ENCODE data around the gene TMEM214. TPM values are rescaled to one million over a fixed set of nuclear protein-coding genes. Genes with fewer than 3 reads are reported as not detected.

Gene TMEM214, protein sequence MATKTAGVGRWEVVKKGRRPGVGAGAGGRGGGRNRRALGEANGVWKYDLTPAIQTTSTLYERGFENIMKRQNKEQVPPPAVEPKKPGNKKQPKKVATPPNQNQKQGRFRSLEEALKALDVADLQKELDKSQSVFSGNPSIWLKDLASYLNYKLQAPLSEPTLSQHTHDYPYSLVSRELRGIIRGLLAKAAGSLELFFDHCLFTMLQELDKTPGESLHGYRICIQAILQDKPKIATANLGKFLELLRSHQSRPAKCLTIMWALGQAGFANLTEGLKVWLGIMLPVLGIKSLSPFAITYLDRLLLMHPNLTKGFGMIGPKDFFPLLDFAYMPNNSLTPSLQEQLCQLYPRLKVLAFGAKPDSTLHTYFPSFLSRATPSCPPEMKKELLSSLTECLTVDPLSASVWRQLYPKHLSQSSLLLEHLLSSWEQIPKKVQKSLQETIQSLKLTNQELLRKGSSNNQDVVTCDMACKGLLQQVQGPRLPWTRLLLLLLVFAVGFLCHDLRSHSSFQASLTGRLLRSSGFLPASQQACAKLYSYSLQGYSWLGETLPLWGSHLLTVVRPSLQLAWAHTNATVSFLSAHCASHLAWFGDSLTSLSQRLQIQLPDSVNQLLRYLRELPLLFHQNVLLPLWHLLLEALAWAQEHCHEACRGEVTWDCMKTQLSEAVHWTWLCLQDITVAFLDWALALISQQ
- 28.7 to 65.8 TPM (median 38.0 TPM) in 3 replicates for polyA plus RNA-seq
- polyA plus RNA-seq (2011; ENCODE audit: low read depth), result 20.4 TPM
- 30.8 and 33.1 TPM in 2 replicates for polyA plus RNA-seq (2011; cell fraction: cytosol; rRNA removed)
- 90.1 and 90.9 TPM in 2 replicates for polyA plus RNA-seq (2011; cell fraction: nucleus; rRNA removed)
- 28.4 and 51.3 TPM in 2 replicates for polyA plus RNA-seq (2012; ENCODE audit: low replicate concordance)
- polyA minus RNA-seq, result 72.3 to 342 TPM (median 115 TPM) in 3 replicates
- 90.9 TPM for polyA minus RNA-seq (2011; cell fraction: cytosol; rRNA and poly(A)+ RNA removed)
- polyA minus RNA-seq (2011; cell fraction: nucleus; rRNA and poly(A)+ RNA removed), result 70.1 and 93.2 TPM in 2 replicates

DNA sequence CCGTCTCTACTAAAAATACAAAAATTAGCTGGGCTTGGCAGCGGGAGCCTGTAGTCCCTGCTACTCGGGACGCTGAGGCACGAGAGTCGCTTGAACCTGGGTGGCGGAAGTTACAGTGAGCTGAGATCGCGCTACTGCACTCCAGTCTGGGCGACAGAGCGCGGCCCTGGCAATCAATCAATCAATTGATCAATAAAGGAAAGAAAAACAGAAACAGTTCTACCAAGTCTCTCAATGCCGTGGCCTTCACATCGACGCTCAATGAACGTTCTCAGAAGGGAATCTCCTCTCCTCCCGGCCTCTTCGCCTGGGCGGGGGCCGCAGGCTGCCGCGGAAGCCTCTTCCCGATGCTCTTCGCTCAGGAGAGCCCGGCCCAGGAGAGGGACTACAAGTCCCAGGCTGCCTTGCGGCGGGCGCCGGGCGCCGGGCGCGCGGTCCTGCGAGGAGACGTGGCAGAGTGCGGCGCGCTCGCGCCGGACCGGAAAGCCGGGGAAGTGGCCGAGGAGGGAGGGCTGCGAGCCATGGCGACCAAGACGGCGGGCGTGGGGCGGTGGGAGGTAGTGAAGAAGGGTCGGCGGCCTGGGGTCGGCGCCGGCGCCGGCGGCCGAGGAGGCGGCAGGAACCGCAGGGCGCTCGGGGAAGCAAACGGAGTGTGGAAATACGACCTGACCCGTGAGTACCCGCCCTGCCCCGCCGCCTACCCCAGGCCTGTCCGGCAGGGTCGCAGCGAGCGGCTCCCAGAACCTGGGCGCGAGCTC, at the start of gene TMEM214:
TSS of gene TMEM214 (plus strand) at position 471 of the 758 bp plus-strand sequence. CDS start at position 522, 51 bp downstream.
- peak within 1 kb of the TSS; percentile 83 to 99 (median 87) for H3K4me3 ChIP-seq (ENCODE audit: control insufficient read depth in 2 of 3, extremely low read depth in 1 of 3, insufficient read depth in 2 of 3, low read depth in 1 of 3, low read length in 3 of 3)
- no peaks in the 10 kb centered on the region for H3K9me1 ChIP-seq (ENCODE audit: control insufficient read depth, extremely low read depth, insufficient read depth, low read length)
- no peak for DNase-seq (ENCODE audit: low read depth, low spot score)
- peaks cover 40% of the 10 kb centered on the region for H3K79me2 ChIP-seq (ENCODE audit: control insufficient read depth, insufficient read depth, low read length)
- H3K36me3 ChIP-seq (ENCODE audit: control insufficient read depth in 2 of 2, extremely low read depth in 1 of 2, insufficient read depth in 2 of 2, low read length in 2 of 2), result peaks cover 26 to 29% of the 10 kb centered on the region in 2 experiments
- H3K4me2 ChIP-seq (ENCODE audit: control insufficient read depth, extremely low read depth, insufficient read depth, low read depth, low read length), result peak within 1 kb of the TSS; percentile 93
- peaks cover 10% of the 10 kb centered on the region for H3K4me1 ChIP-seq (ENCODE audit: control insufficient read depth, extremely low read depth, insufficient read depth, low read length)
- peaks cover 3% of the 10 kb centered on the region for H4K20me1 ChIP-seq (ENCODE audit: control insufficient read depth, extremely low read depth, insufficient read depth, low read length)
- H3K9ac ChIP-seq (ENCODE audit: control insufficient read depth, extremely low read depth, insufficient read depth, low read length), result peak within 1 kb of the TSS; percentile 93
- FAIRE-seq, result no peak
- no peaks in the 10 kb centered on the region for H3K27me3 ChIP-seq (ENCODE audit: control insufficient read depth, extremely low read depth, insufficient read depth, low read length)
- H3K27ac ChIP-seq (ENCODE audit: control insufficient read depth, insufficient read depth, low read length), result peak within 1 kb of the TSS; percentile 70
- dilution Hi-C loops (cut with MboI; ENCODE audit: extremely low pct_ligation_motif_present, low sequenced_read_pairs), result no loop called here
- H2AFZ ChIP-seq (ENCODE audit: control insufficient read depth, low read length), result peak within 1 kb of the TSS; percentile 94
- TF ChIP-seq, protein P1, sequence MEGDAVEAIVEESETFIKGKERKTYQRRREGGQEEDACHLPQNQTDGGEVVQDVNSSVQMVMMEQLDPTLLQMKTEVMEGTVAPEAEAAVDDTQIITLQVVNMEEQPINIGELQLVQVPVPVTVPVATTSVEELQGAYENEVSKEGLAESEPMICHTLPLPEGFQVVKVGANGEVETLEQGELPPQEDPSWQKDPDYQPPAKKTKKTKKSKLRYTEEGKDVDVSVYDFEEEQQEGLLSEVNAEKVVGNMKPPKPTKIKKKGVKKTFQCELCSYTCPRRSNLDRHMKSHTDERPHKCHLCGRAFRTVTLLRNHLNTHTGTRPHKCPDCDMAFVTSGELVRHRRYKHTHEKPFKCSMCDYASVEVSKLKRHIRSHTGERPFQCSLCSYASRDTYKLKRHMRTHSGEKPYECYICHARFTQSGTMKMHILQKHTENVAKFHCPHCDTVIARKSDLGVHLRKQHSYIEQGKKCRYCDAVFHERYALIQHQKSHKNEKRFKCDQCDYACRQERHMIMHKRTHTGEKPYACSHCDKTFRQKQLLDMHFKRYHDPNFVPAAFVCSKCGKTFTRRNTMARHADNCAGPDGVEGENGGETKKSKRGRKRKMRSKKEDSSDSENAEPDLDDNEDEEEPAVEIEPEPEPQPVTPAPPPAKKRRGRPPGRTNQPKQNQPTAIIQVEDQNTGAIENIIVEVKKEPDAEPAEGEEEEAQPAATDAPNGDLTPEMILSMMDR (optimal IDR thresholded peaks at IDR 0.05 in 1 of 3, IDR thresholded peaks at IDR 0.05 in 1 of 3, conservative IDR thresholded peaks at IDR 0.05 in 1 of 3; ENCODE audit: extremely low read depth in 1 of 3, insufficient read depth in 2 of 3, low read length in 3 of 3), result no peak
- TF ChIP-seq EZH2 (IDR thresholded peaks at IDR 0.05; ENCODE audit: low read length), result no peak
- no peaks in the 10 kb centered on the region for H3K9me3 ChIP-seq (ENCODE audit: control insufficient read depth, low read depth, low read length)

DNA sequence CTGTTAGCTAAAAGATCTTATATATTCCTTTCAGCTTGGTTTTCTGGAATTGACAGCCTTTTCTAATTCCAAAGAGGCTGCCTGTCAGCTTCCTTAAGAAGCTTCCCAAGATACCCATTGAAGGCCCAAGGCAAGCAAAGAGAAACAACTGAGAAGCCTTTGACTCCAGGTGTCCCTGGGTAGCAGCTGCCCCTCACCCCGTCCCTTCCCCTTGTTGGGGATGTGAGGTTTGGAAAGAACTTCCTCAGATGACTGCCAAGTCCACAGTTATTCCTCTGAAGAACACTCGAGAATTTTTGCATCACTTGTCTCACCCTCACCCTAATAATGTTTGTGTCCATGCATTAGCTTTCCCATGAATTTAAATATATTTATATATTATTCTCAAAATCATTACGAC, 49.0 kb upstream of the TMEM214 start:
- no peaks in the 10 kb centered on the region for H3K79me2 ChIP-seq (ENCODE audit: control insufficient read depth, insufficient read depth, low read length)
- H4K20me1 ChIP-seq (ENCODE audit: control insufficient read depth, extremely low read depth, insufficient read depth, low read length), result no peaks in the 10 kb centered on the region
- H3K27ac ChIP-seq (ENCODE audit: control insufficient read depth, insufficient read depth, low read length), result no peak overlapping the region
- TF ChIP-seq, protein P1 (optimal IDR thresholded peaks at IDR 0.05 in 1 of 3, IDR thresholded peaks at IDR 0.05 in 1 of 3, conservative IDR thresholded peaks at IDR 0.05 in 1 of 3; ENCODE audit: extremely low read depth in 1 of 3, insufficient read depth in 2 of 3, low read length in 3 of 3), result no peak
- no peak for TF ChIP-seq EZH2 (IDR thresholded peaks at IDR 0.05; ENCODE audit: low read length)
- H3K9me1 ChIP-seq (ENCODE audit: control insufficient read depth, extremely low read depth, insufficient read depth, low read length), result no peaks in the 10 kb centered on the region
- H3K9me3 ChIP-seq (ENCODE audit: control insufficient read depth, low read depth, low read length), result no peaks in the 10 kb centered on the region
- no peak overlapping the region for H2AFZ ChIP-seq (ENCODE audit: control insufficient read depth, low read length)
- H3K4me2 ChIP-seq (ENCODE audit: control insufficient read depth, extremely low read depth, insufficient read depth, low read depth, low read length), result no peak overlapping the region
- H3K4me1 ChIP-seq (ENCODE audit: control insufficient read depth, extremely low read depth, insufficient read depth, low read length), result no peaks in the 10 kb centered on the region
- DNase-seq (ENCODE audit: low read depth, low spot score) (no peak), FAIRE-seq (no peak)
- H3K4me3 ChIP-seq (ENCODE audit: control insufficient read depth in 2 of 3, extremely low read depth in 1 of 3, insufficient read depth in 2 of 3, low read depth in 1 of 3, low read length in 3 of 3), result no peak overlapping the region
- no peak overlapping the region for H3K9ac ChIP-seq (ENCODE audit: control insufficient read depth, extremely low read depth, insufficient read depth, low read length)
- H3K27me3 ChIP-seq (ENCODE audit: control insufficient read depth, extremely low read depth, insufficient read depth, low read length), result no peaks in the 10 kb centered on the region
- H3K36me3 ChIP-seq (ENCODE audit: control insufficient read depth in 2 of 2, extremely low read depth in 1 of 2, insufficient read depth in 2 of 2, low read length in 2 of 2), result peaks cover 0 to 2% of the 10 kb centered on the region in 2 experiments
- dilution Hi-C loops (cut with MboI; ENCODE audit: extremely low pct_ligation_motif_present, low sequenced_read_pairs), result no loop called here
